ENCODE results near the gene ZNF516. TPM values are rescaled to one million over a fixed set of nuclear protein-coding genes. Genes with fewer than 3 reads are reported as not detected.

The ZNF516 gene
- total RNA-seq, 1 experiment from 2014 or later: 22.6 TPM

- no peak overlapping the region for H2BK15ac ChIP-seq (ENCODE audit: low read depth, low read length)
- H3K27ac Mint-ChIP-seq: no peak overlapping the region
- H3K23ac ChIP-seq (ENCODE audit: insufficient read length, low read depth, low read length): no peak overlapping the region
- DNase-seq: no peak
- peaks cover 0 to 5% (median 3%) of the 10 kb centered on the region in 3 experiments; a peak in 2 of 7 replicates for H3K36me3 Mint-ChIP-seq (ENCODE audit: insufficient read depth in 1 of 3, low read depth in 3 of 3)
- H3K79me2 ChIP-seq (ENCODE audit: insufficient read depth, low read length): no peaks in the 10 kb centered on the region
- H3T11ph ChIP-seq (ENCODE audit: low read length): no peak overlapping the region
- no peaks in the 10 kb centered on the region for H3K9me3 ChIP-seq (ENCODE audit: control insufficient read depth, low read depth, low read length)
- H2BK5ac ChIP-seq (ENCODE audit: insufficient read length, low read length): no peak overlapping the region
- H3K4ac ChIP-seq (ENCODE audit: low read depth, low read length): no peak overlapping the region
- no peak overlapping the region for H3K4me3 Mint-ChIP-seq
- WGBS (ENCODE audit: extremely low coverage, insufficient read length, low lambda C conversion rate): no CpG with 5 or more reads among the region's 20 CpGs
- H3K4me2 ChIP-seq (ENCODE audit: insufficient read depth, insufficient read length, low read length): no peak overlapping the region
- no peak overlapping the region for H2BK20ac ChIP-seq (ENCODE audit: low read depth, low read length, poor library complexity, severe bottlenecking)
- H4K8ac ChIP-seq (replicated peaks; ENCODE audit: insufficient read length, low read depth, low read length): no peak overlapping the region
- H3K4me1 ChIP-seq (ENCODE audit: insufficient read depth, low read length): peaks cover 2% of the 10 kb centered on the region
- no peak overlapping the region for H2BK120ac ChIP-seq (ENCODE audit: low read depth, low read length, poor library complexity, severe bottlenecking)
- no peak overlapping the region for H3K18ac ChIP-seq (ENCODE audit: insufficient read length, low read depth, low read length)
- no peak overlapping the region for H2AK5ac ChIP-seq (ENCODE audit: insufficient read length, low read length)
- peaks cover 14 to 17% of the 10 kb centered on the region in 2 experiments for H3K4me1 Mint-ChIP-seq
- H3K56ac ChIP-seq (ENCODE audit: insufficient read length, low read depth, low read length): no peak overlapping the region
- no peak overlapping the region for H3K9ac ChIP-seq (ENCODE audit: extremely low read depth, insufficient read length, low read length)
- no peak overlapping the region for H4K91ac ChIP-seq (ENCODE audit: insufficient read length, low read depth, low read length)
- no peaks in the 10 kb centered on the region for H3K23me2 ChIP-seq (ENCODE audit: insufficient read length, low read depth, low read length, poor library complexity, severe bottlenecking)
- no peak overlapping the region for H4K5ac ChIP-seq (ENCODE audit: insufficient read length, low read depth, low read length)
- no peaks in the 10 kb centered on the region for H4K20me1 ChIP-seq (ENCODE audit: control insufficient read depth, insufficient read depth, insufficient read length)
- no peak for TF ChIP-seq CTCF (conservative IDR thresholded peaks at IDR 0.05)
- no peak overlapping the region for H3K27ac ChIP-seq (ENCODE audit: insufficient read length, low read depth, low read length)
- no peaks in the 10 kb centered on the region for H3K27me3 ChIP-seq (ENCODE audit: insufficient read depth, low read length)
- no peak overlapping the region for H3K14ac ChIP-seq (ENCODE audit: insufficient read depth, low read length)
- no peak overlapping the region for H2AFZ ChIP-seq (ENCODE audit: low read length)
- no peaks in the 10 kb centered on the region for H3K9me3 Mint-ChIP-seq
- H3K79me1 ChIP-seq (ENCODE audit: insufficient read depth, low read depth, low read length, poor library complexity, severe bottlenecking): no peaks in the 10 kb centered on the region
- no peak overlapping the region for H2BK12ac ChIP-seq (ENCODE audit: insufficient read length, low read depth, low read length)
- H3K27me3 Mint-ChIP-seq (ENCODE audit: low read depth): no peaks in the 10 kb centered on the region; the same call in 1 of the 2 replicates
Measured at GRCh38 chr18:76395609-76396008, 99.4 kb downstream of the ZNF516 start.

All from H9 (cell line).